HFF-Myc (cell line): ENCODE measurements around the gene RBM39.
"Not testable (repeated sequence)": the region's sequence is repeated elsewhere in the genome, so short reads cannot be mapped to it uniquely, and the experiment has no call there.

Experiments used
- DNase-seq: peaks from one replicate; pipeline ENCODE4 v3.0.0-alpha.2; 2011; ENCODE audit warnings: low read depth; ENCODE audit errors: extremely low read depth
- H3K4me3 ChIP-seq: replicated peaks from 2 replicates; pipeline ENCODE4 v1.5.1; 2011; ENCODE audit warnings: low read depth, mild to moderate bottlenecking, control low read depth, low read length
- TF ChIP-seq, protein P1 (sequence below): IDR thresholded peaks from 2 replicates; pipeline ENCODE4 v1.5.1; 2012; ENCODE audit warnings: mild to moderate bottlenecking, low read depth, low read length, control low read depth; ENCODE audit errors: missing control alignments

The RBM39 gene

DNA sequence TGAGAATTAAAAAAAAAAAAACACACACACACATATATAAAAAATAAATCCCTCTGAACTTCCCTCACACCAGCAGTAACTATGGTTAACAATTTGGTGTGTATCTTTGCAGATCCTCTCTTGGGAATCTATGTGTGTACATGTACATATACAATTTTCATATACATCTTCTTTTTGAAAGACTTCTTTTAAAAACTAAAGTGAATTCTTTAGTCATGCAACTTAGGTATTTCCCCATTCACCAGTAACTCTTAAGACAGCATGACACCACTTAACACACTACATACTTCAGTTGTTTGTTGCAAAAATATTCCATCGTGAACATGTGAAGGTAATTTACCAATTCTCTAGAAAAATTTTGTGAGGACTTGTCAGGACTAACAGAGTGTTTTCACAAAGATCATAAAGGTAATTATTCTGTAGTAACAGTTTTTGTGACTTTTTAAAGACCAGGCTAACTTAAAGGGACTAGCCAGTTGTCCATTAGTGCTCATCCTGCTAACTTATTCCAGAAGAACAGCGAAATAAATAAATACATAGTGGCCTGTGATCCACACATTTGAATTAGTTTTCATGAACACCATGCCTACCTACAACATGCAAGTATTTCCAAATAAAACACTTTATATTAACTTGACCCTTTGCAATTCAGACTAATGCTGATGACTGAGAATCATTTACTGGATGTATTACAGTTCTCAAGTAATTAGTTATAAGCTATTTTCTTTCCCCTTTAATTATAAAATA is 12.1 kb downstream of the RBM39 start:
- no peak overlapping the region for H3K4me3 ChIP-seq
- DNase-seq = no peak
- TF ChIP-seq, protein P1, sequence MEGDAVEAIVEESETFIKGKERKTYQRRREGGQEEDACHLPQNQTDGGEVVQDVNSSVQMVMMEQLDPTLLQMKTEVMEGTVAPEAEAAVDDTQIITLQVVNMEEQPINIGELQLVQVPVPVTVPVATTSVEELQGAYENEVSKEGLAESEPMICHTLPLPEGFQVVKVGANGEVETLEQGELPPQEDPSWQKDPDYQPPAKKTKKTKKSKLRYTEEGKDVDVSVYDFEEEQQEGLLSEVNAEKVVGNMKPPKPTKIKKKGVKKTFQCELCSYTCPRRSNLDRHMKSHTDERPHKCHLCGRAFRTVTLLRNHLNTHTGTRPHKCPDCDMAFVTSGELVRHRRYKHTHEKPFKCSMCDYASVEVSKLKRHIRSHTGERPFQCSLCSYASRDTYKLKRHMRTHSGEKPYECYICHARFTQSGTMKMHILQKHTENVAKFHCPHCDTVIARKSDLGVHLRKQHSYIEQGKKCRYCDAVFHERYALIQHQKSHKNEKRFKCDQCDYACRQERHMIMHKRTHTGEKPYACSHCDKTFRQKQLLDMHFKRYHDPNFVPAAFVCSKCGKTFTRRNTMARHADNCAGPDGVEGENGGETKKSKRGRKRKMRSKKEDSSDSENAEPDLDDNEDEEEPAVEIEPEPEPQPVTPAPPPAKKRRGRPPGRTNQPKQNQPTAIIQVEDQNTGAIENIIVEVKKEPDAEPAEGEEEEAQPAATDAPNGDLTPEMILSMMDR = no peak

DNA sequence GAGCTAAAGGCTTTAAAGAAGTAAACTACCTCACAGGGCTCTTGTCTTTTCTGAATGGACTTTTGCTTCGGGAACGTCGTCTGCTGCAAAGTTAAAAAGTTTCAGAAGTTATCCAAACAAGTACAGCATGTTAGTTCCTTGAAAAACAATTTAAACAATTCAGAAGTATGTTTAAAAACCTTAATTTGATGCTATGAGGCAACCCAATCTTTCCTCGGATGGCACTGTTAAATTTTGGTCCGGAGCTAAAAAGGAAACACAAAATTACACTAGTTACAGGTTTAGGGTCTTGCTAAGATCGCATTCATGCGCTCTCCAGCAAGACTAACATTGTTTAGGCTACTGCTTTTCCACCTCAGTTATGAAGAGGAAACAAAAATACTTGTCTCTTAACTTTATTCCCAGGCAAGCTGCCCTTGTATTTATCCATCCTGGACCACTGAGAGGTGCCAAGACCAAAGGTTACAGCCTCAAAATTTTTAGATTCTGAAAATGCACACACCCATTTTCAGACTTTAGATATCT is 12.7 kb downstream of the RBM39 start:
- no peak for DNase-seq
- no peak overlapping the region for H3K4me3 ChIP-seq
- TF ChIP-seq, protein P1 = no peak

DNA sequence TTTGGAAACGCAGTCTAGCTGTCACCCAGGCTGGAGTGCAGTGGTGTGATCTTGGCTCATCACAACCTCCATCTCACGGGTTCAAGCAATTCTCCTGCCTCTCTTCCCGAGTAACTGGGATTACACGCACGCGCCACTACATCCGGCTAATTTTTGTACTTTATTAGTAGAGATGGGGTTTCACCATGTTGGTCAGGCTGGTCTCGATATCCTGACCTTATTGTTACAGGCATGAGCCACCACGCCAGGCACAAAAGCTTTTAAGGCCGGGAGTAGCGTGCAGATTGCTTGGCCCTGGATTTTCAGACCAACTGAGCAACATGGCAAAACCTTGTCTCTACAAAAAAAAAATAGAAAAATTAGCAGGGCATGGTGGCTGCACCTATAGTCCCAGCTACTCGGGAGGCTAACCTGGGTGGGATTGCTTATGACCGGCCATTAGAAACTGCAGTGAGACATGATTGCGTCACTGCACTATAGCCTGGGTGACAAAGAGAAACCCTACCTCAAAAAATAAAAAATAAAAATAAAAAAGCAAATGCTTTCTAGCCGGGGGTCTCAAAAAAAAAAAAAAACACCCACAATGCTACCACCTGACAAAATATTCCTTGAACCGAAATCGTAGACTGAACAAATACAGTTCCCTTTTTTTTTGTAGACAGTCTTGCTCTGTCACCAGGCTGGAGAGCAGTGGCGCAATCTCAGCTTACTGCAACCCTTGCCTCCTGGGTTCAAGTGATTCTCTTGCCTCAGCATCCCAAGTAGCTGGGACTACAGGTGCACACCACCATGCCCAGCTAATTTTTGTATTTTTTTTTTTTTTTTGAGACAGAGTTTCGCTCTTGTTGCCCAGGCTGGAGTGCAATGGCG is 15.0 kb downstream of the RBM39 start:
- no peak for DNase-seq
- H3K4me3 ChIP-seq = no peak overlapping the region
- TF ChIP-seq, protein P1 = no peak

DNA sequence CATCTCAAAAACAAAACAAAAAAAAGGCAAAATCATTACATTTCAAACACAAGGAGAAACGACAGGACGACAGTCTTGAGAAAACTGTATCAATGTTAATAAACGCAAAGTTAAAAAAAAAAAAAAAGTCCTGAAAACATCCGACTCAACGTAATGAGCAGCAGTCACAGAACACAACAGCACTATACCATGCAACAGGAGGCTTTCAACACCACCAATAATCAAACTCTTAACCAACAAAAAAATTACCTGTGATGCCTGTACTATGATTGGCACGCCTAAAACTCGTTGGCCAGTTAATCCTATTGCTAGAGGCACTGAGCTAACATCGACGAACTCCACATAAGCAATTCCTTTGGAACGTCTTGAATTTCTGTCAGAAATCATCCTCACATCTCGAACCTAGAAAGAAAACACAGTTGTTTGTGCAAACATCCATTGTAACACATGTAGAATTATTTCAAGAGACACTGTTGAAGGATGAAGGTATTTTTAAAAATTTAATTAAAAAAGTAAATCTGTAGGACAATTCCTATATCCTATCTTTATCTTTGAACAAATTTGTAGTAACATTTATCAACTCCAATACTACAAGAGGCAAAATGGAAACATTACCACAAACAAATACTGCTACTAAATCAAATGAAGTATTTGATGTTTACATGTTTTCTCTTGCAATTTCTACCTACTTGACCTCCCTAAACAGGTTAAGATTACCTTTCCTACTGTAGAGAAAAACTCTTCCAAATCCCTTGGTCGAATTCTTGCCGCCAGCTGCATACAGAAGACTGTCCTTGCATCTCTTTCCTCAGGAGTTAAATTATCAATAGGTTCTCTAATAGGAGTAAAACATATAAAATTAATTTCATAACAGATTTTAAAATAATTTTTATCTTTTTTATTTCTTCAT is 17.5 kb downstream of the RBM39 start:
- no peak for DNase-seq
- TF ChIP-seq, protein P1 = no peak
- no peak overlapping the region for H3K4me3 ChIP-seq

DNA sequence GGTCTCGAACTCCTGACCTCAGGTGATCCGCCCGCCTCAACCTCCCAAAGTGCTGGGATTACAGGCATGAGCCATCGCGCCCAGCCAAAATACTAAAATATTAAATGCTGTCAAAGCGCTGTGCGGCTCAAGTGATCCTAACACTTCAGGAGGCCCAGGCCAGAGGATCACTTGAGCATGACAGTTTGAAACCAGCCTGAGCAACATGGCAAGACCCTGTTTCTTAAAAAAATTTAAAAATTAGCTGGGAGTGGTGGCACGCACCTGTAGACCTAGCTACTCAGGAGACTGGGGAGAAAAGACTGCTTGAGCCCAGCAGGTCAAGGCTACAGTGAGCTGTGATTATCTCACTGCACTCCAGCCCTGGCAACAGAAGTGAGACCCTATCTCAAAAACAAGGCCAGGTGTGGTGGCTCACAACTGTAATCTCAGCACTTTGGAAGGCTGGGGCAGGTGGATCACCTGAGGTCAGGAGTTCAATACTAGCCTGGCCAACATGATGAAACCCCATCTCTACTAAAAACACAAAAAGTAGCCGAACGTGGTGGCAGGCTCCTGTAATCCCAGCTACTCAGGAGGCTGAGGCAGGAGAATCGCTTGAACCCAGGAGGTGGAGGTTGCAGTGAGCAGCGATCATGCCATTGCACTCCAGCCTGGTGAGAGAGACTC is 18.3 kb downstream of the RBM39 start:
- not testable (repeated sequence) for H3K4me3 ChIP-seq, DNase-seq

DNA sequence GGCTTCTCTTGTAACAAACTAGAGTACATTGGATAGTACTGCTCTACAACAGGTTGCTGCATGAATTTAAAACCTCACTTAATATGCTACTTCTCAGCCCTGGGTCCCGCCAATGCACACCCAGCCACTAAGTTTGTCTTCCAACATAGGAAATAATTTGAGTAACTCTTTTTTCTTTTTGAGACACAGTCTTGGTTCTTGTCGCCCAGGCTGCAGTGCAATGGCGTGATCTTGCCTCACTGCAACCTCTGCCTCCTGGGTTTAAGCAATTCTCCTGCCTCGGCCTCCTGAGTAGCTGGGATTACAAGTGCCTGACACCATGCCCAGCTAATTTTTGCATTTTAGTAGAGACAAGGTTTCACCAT is 18.8 kb downstream of the RBM39 start:
- H3K4me3 ChIP-seq, DNase-seq: not testable (repeated sequence)

DNA sequence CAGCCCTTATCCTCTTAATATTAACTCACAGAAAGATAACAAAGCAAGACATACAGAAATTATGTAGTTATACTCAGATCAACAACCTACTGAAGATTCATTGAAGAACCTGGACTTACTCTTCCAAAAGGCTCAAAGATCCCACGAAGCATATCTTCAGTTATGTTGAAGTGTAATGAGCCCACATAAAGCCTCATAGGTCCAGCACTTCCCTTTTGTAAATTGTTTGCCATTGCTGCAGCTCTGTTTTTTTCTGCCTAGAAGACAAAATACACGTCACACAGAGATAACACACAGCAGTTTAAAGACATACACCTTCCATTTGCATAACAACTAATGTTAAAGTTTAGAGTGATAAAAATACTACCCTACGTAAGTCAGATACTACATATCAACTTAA is 20.4 kb downstream of the RBM39 start:
- TF ChIP-seq, protein P1 = no peak
- DNase-seq = no peak
- no peak overlapping the region for H3K4me3 ChIP-seq
